ENCODE measurements around the gene PRR5L. TPM values are rescaled to one million over a fixed set of nuclear protein-coding genes. Genes with fewer than 3 reads are reported as not detected.

The PRR5L gene
- 0.25 TPM for polyA plus RNA-seq (2012; ENCODE audit: missing spikeins)

- no peak for FAIRE-seq
- no peak for DNase-seq (ENCODE audit: insufficient read length)
- TF ChIP-seq POLR2AphosphoS5 (IDR thresholded peaks at IDR 0.05; ENCODE audit: low read depth, low read length) (no peak), POLR2A (IDR thresholded peaks at IDR 0.05; ENCODE audit: low read depth, low read length) (no peak), TAF1 (IDR thresholded peaks at IDR 0.05; ENCODE audit: borderline replicate concordance, low read depth, low read length) (no peak)
Measured at GRCh38 chr11:36295926-36296325, at the start of gene PRR5L. Gene PRR5L, plus strand, starts transcription at chr11:36296288. Its CDS starts 104,834 bp downstream, at chr11:36401122.

- TF ChIP-seq TAF1 (IDR thresholded peaks at IDR 0.05; ENCODE audit: borderline replicate concordance, low read depth, low read length) = no peak
- no peak for TF ChIP-seq POLR2A (IDR thresholded peaks at IDR 0.05; ENCODE audit: low read depth, low read length)
- no peak for TF ChIP-seq POLR2AphosphoS5 (IDR thresholded peaks at IDR 0.05; ENCODE audit: low read depth, low read length)
- no peak for DNase-seq (ENCODE audit: insufficient read length)
- FAIRE-seq = no peak
Measured at GRCh38 chr11:36247493-36247892, 48.6 kb upstream of the PRR5L start.

GRCh38 chr11:36248436-36248835 lies 47.7 kb upstream of the PRR5L start:
- DNase-seq (ENCODE audit: insufficient read length) (no peak), FAIRE-seq (no peak)
- TF ChIP-seq POLR2A (IDR thresholded peaks at IDR 0.05; ENCODE audit: low read depth, low read length) (no peak), TAF1 (IDR thresholded peaks at IDR 0.05; ENCODE audit: borderline replicate concordance, low read depth, low read length) (no peak), POLR2AphosphoS5 (IDR thresholded peaks at IDR 0.05; ENCODE audit: low read depth, low read length) (no peak)

GRCh38 chr11:36249246-36249645 lies 46.8 kb upstream of the PRR5L start:
- DNase-seq (ENCODE audit: insufficient read length) (no peak), FAIRE-seq (no peak)
- TF ChIP-seq POLR2AphosphoS5 (IDR thresholded peaks at IDR 0.05; ENCODE audit: low read depth, low read length) = no peak
- TF ChIP-seq TAF1 (IDR thresholded peaks at IDR 0.05; ENCODE audit: borderline replicate concordance, low read depth, low read length) = no peak
- TF ChIP-seq POLR2A (IDR thresholded peaks at IDR 0.05; ENCODE audit: low read depth, low read length) = no peak

- no peak for TF ChIP-seq POLR2A (IDR thresholded peaks at IDR 0.05; ENCODE audit: low read depth, low read length)
- no peak for TF ChIP-seq POLR2AphosphoS5 (IDR thresholded peaks at IDR 0.05; ENCODE audit: low read depth, low read length)
- TF ChIP-seq TAF1 (IDR thresholded peaks at IDR 0.05; ENCODE audit: borderline replicate concordance, low read depth, low read length) = no peak
- FAIRE-seq (no peak), DNase-seq (ENCODE audit: insufficient read length) (no peak)
Measured at GRCh38 chr11:36251823-36252222, 44.3 kb upstream of the PRR5L start.

- DNase-seq (ENCODE audit: insufficient read length) (no peak), FAIRE-seq (no peak)
- TF ChIP-seq POLR2A (IDR thresholded peaks at IDR 0.05; ENCODE audit: low read depth, low read length) (no peak), TAF1 (IDR thresholded peaks at IDR 0.05; ENCODE audit: borderline replicate concordance, low read depth, low read length) (no peak), POLR2AphosphoS5 (IDR thresholded peaks at IDR 0.05; ENCODE audit: low read depth, low read length) (no peak)
Measured at GRCh38 chr11:36253238-36253637, 42.9 kb upstream of the PRR5L start.

- no peak for TF ChIP-seq TAF1 (IDR thresholded peaks at IDR 0.05; ENCODE audit: borderline replicate concordance, low read depth, low read length)
- no peak for TF ChIP-seq POLR2AphosphoS5 (IDR thresholded peaks at IDR 0.05; ENCODE audit: low read depth, low read length)
- no peak for TF ChIP-seq POLR2A (IDR thresholded peaks at IDR 0.05; ENCODE audit: low read depth, low read length)
- no peak for FAIRE-seq
- no peak for DNase-seq (ENCODE audit: insufficient read length)
Measured at GRCh38 chr11:36254713-36255112, 41.4 kb upstream of the PRR5L start.

- no peak for TF ChIP-seq POLR2AphosphoS5 (IDR thresholded peaks at IDR 0.05; ENCODE audit: low read depth, low read length)
- TF ChIP-seq POLR2A (IDR thresholded peaks at IDR 0.05; ENCODE audit: low read depth, low read length) = no peak
- TF ChIP-seq TAF1 (IDR thresholded peaks at IDR 0.05; ENCODE audit: borderline replicate concordance, low read depth, low read length) = no peak
- no peak for FAIRE-seq
- no peak for DNase-seq (ENCODE audit: insufficient read length)
Measured at GRCh38 chr11:36257351-36257750, 38.7 kb upstream of the PRR5L start.

- FAIRE-seq = peak; percentile 21
- TF ChIP-seq TAF1 (IDR thresholded peaks at IDR 0.05; ENCODE audit: borderline replicate concordance, low read depth, low read length) (no peak), POLR2AphosphoS5 (IDR thresholded peaks at IDR 0.05; ENCODE audit: low read depth, low read length) (no peak), POLR2A (IDR thresholded peaks at IDR 0.05; ENCODE audit: low read depth, low read length) (no peak)
- no peak for DNase-seq (ENCODE audit: insufficient read length)
Measured at GRCh38 chr11:36258730-36259360, 37.2 kb upstream of the PRR5L start.

- FAIRE-seq (no peak), DNase-seq (ENCODE audit: insufficient read length) (no peak)
- TF ChIP-seq POLR2AphosphoS5 (IDR thresholded peaks at IDR 0.05; ENCODE audit: low read depth, low read length) = no peak
- TF ChIP-seq TAF1 (IDR thresholded peaks at IDR 0.05; ENCODE audit: borderline replicate concordance, low read depth, low read length) = no peak
- no peak for TF ChIP-seq POLR2A (IDR thresholded peaks at IDR 0.05; ENCODE audit: low read depth, low read length)
Measured at GRCh38 chr11:36261094-36261493, 35.0 kb upstream of the PRR5L start.

GRCh38 chr11:36264011-36264972 lies 31.8 kb upstream of the PRR5L start:
- DNase-seq (ENCODE audit: insufficient read length) (no peak), FAIRE-seq (no peak)
- TF ChIP-seq POLR2A (IDR thresholded peaks at IDR 0.05; ENCODE audit: low read depth, low read length) = no peak
- TF ChIP-seq TAF1 (IDR thresholded peaks at IDR 0.05; ENCODE audit: borderline replicate concordance, low read depth, low read length) = no peak
- TF ChIP-seq POLR2AphosphoS5 (IDR thresholded peaks at IDR 0.05; ENCODE audit: low read depth, low read length) = no peak
